BLaER1 treated with 17β-estradiol and CSF1 and Interleukin-3, amounts not matched to agents 10 nM and 100 nM (cell line): ENCODE measurements around the gene AGBL5.

ENCODE experiments used
- H3K27ac ChIP-seq, 11 experiments: shearing (Covaris generic); formaldehyde crosslinking; 2 replicates each; pipeline ENCODE4 v1.8.1; 2022
- H3K27me3 ChIP-seq, 11 experiments: shearing (Covaris generic); formaldehyde crosslinking; 2 replicates each; pipeline ENCODE4 v1.8.1; 2022
- H3K36me3 ChIP-seq, 11 experiments: shearing (Covaris generic); formaldehyde crosslinking; 2 replicates each; pipeline ENCODE4 v1.8.1; 2022
- H3K4me1 ChIP-seq, 10 experiments: shearing (Covaris generic); formaldehyde crosslinking; 2 replicates each; pipeline ENCODE4 v1.8.1; 2022
- H3K4me2 ChIP-seq, 11 experiments: shearing (Covaris generic); formaldehyde crosslinking; 2 replicates each; pipeline ENCODE4 v1.8.1; 2022
- H3K4me3 ChIP-seq, 10 experiments: shearing (Covaris generic); formaldehyde crosslinking; 2 replicates each; pipeline ENCODE4 v1.8.1; 2022
- H3K9ac ChIP-seq, 11 experiments: shearing (Covaris generic); formaldehyde crosslinking; 2 replicates each; pipeline ENCODE4 v1.8.1; 2022
- H3K9me3 ChIP-seq, 11 experiments: shearing (Covaris generic); formaldehyde crosslinking; replicated peaks in 1 of 11; 2 replicates each; pipeline ENCODE4 v1.8.1; 2022
- H4K20me1 ChIP-seq, 11 experiments: shearing (Covaris generic); formaldehyde crosslinking; 2 replicates each; pipeline ENCODE4 v1.8.1; 2022
- Cebpa-rat ChIP-seq, 11 experiments: shearing (Covaris generic); IDR thresholded peaks; 2 replicates each; pipeline ENCODE4 v1.8.1; 2022

The AGBL5 gene

GRCh38 chr2:27032495-27033252, 18.8 kb upstream of the AGBL5 start, which contains the start of gene TMEM214:
TMEM214 (plus strand) TSS chr2:27032965; CDS start chr2:27033016, 51 bp downstream.
- Histone ChIP-seq H3K9ac (peak within 1 kb of the TSS; percentile 82 to 96 (median 91)), H4K20me1 (peaks cover 0 to 70% (median 19%) of the 10 kb centered on the region in 11 experiments; a peak in 12 of 22 replicates), H3K4me2 (peak within 1 kb of the TSS; percentile 91 to 99 (median 97)), H3K4me3 (peak within 1 kb of the TSS; percentile 84 to 96 (median 94)), H3K36me3 (peaks cover 30 to 62% (median 42%) of the 10 kb centered on the region in 11 experiments), H3K27me3 (no peaks in the 10 kb centered on the region), H3K27ac (peak within 1 kb of the TSS; percentile 79 to 90 (median 84)), H3K9me3 (no peaks in the 10 kb centered on the region), H3K4me1 (peaks cover 28 to 46% (median 39%) of the 10 kb centered on the region in 10 experiments)
- no peak for TF ChIP-seq Cebpa-rat (IDR thresholded peaks at IDR 0.05)

GRCh38 chr2:27033253-27033852, 18.1 kb upstream of the AGBL5 start:
- Histone ChIP-seq H3K4me2 (peak overlapping the region; percentile 91 to 99 (median 97)), H3K36me3 (peaks cover 37 to 62% (median 48%) of the 10 kb centered on the region in 11 experiments), H3K27ac (peak overlapping the region; percentile 79 to 90 (median 84)), H3K9ac (peak overlapping the region; percentile 82 to 96 (median 91)), H3K4me3 (peak overlapping the region; percentile 84 to 96 (median 94)), H4K20me1 (peaks cover 0 to 70% (median 20%) of the 10 kb centered on the region in 11 experiments; a peak in 13 of 22 replicates), H3K4me1 (peaks cover 28 to 46% (median 39%) of the 10 kb centered on the region in 10 experiments), H3K27me3 (no peaks in the 10 kb centered on the region), H3K9me3 (no peaks in the 10 kb centered on the region)
- no peak for TF ChIP-seq Cebpa-rat (IDR thresholded peaks at IDR 0.05)

GRCh38 chr2:27038012-27038411, 13.5 kb upstream of the AGBL5 start:
- Histone ChIP-seq H3K4me1 (peaks cover 44 to 64% (median 53%) of the 10 kb centered on the region in 10 experiments), H3K27me3 (no peaks in the 10 kb centered on the region), H3K9ac (peak overlapping the region in 4 of 11 experiments; percentile 18 to 46 (median 20); a peak in 4 of 22 replicates), H3K4me3 (no peak overlapping the region), H3K4me2 (no peak overlapping the region), H3K36me3 (peaks cover 68 to 89% (median 77%) of the 10 kb centered on the region in 11 experiments), H4K20me1 (peaks cover 0 to 93% (median 26%) of the 10 kb centered on the region in 11 experiments; a peak in 14 of 22 replicates), H3K27ac (no peak overlapping the region), H3K9me3 (no peaks in the 10 kb centered on the region)
- TF ChIP-seq Cebpa-rat (IDR thresholded peaks at IDR 0.05), result no peak

GRCh38 chr2:27038631-27039339, 12.7 kb upstream of the AGBL5 start:
- no peak overlapping the region for H3K4me3 ChIP-seq
- H3K27me3 ChIP-seq, result no peaks in the 10 kb centered on the region
- no peak overlapping the region for H3K9ac ChIP-seq
- H3K27ac ChIP-seq, result no peak overlapping the region
- H3K4me1 ChIP-seq, result peaks cover 38 to 60% (median 47%) of the 10 kb centered on the region in 10 experiments
- H3K9me3 ChIP-seq, result no peaks in the 10 kb centered on the region
- peaks cover 68 to 94% (median 82%) of the 10 kb centered on the region in 11 experiments for H3K36me3 ChIP-seq
- H4K20me1 ChIP-seq, result peaks cover 0 to 89% (median 23%) of the 10 kb centered on the region in 11 experiments; a peak in 14 of 22 replicates
- no peak overlapping the region for H3K4me2 ChIP-seq
- TF ChIP-seq Cebpa-rat (IDR thresholded peaks at IDR 0.05), result no peak

GRCh38 chr2:27039426-27039825, 12.0 kb upstream of the AGBL5 start:
- no peaks in the 10 kb centered on the region for H3K27me3 ChIP-seq
- H3K9ac ChIP-seq, result 0 out of 22 replicates have a peak overlapping the region, but pooled peaks of 1 of the 11 experiments have one; percentile 10
- H3K27ac ChIP-seq, result no peak overlapping the region
- peak overlapping the region in 2 of 11 experiments; percentile 22 to 66; a peak in 2 of 22 replicates for H3K4me2 ChIP-seq
- peaks cover 32 to 54% (median 41%) of the 10 kb centered on the region in 10 experiments for H3K4me1 ChIP-seq
- H3K4me3 ChIP-seq, result no peak overlapping the region
- peaks cover 68 to 89% (median 81%) of the 10 kb centered on the region in 11 experiments for H3K36me3 ChIP-seq
- H3K9me3 ChIP-seq, result no peaks in the 10 kb centered on the region
- TF ChIP-seq Cebpa-rat (IDR thresholded peaks at IDR 0.05), result no peak
- H4K20me1 ChIP-seq, result peaks cover 0 to 83% (median 20%) of the 10 kb centered on the region in 11 experiments; a peak in 12 of 22 replicates

- H3K4me1 ChIP-seq, result peaks cover 29 to 49% (median 38%) of the 10 kb centered on the region in 10 experiments
- peak overlapping the region in 1 of 11 experiments; percentile 29; a peak in 1 of 22 replicates for H3K9ac ChIP-seq
- TF ChIP-seq Cebpa-rat (IDR thresholded peaks at IDR 0.05), result no peak
- H3K27me3 ChIP-seq, result no peaks in the 10 kb centered on the region
- H3K4me2 ChIP-seq, result peak overlapping the region in 4 of 11 experiments; percentile 22 to 66 (median 61); a peak in 3 of 22 replicates
- H3K27ac ChIP-seq, result no peak overlapping the region
- no peak overlapping the region for H3K4me3 ChIP-seq
- H3K9me3 ChIP-seq, result no peaks in the 10 kb centered on the region
- peaks cover 0 to 80% (median 20%) of the 10 kb centered on the region in 11 experiments; a peak in 12 of 22 replicates for H4K20me1 ChIP-seq
- H3K36me3 ChIP-seq, result peaks cover 67 to 85% (median 79%) of the 10 kb centered on the region in 11 experiments
Measured at GRCh38 chr2:27039871-27040270, 11.6 kb upstream of the AGBL5 start.

- no peaks in the 10 kb centered on the region for H3K9me3 ChIP-seq
- no peaks in the 10 kb centered on the region for H3K27me3 ChIP-seq
- TF ChIP-seq Cebpa-rat (IDR thresholded peaks at IDR 0.05), result no peak
- H4K20me1 ChIP-seq, result peaks cover 0 to 76% (median 20%) of the 10 kb centered on the region in 11 experiments; a peak in 12 of 22 replicates
- no peak overlapping the region for H3K4me3 ChIP-seq
- H3K36me3 ChIP-seq, result peaks cover 63 to 81% (median 75%) of the 10 kb centered on the region in 11 experiments
- H3K4me1 ChIP-seq, result peaks cover 28 to 45% (median 37%) of the 10 kb centered on the region in 10 experiments
- no peak overlapping the region for H3K27ac ChIP-seq
- H3K4me2 ChIP-seq, result peak overlapping the region in 6 of 11 experiments; percentile 42 to 70 (median 63); a peak in 9 of 22 replicates
- H3K9ac ChIP-seq, result peak overlapping the region in 1 of 11 experiments; percentile 29; a peak in 2 of 22 replicates
Measured at GRCh38 chr2:27040282-27040681, 11.2 kb upstream of the AGBL5 start.

GRCh38 chr2:27041752-27042151, 9.7 kb upstream of the AGBL5 start:
- no peaks in the 10 kb centered on the region for H3K9me3 ChIP-seq
- H3K4me1 ChIP-seq, result peaks cover 26 to 41% (median 34%) of the 10 kb centered on the region in 10 experiments
- peak overlapping the region; percentile 38 to 70 (median 54) for H3K4me2 ChIP-seq
- peak overlapping the region in 6 of 11 experiments; percentile 17 to 40 (median 34); a peak in 8 of 22 replicates for H3K27ac ChIP-seq
- H3K27me3 ChIP-seq, result no peaks in the 10 kb centered on the region
- H3K4me3 ChIP-seq, result no peak overlapping the region
- TF ChIP-seq Cebpa-rat (IDR thresholded peaks at IDR 0.05), result no peak
- H4K20me1 ChIP-seq, result peaks cover 0 to 61% (median 10%) of the 10 kb centered on the region in 11 experiments; a peak in 12 of 22 replicates
- peaks cover 49 to 66% (median 60%) of the 10 kb centered on the region in 11 experiments for H3K36me3 ChIP-seq
- peak overlapping the region in 4 of 11 experiments; percentile 7 to 18 (median 12); a peak in 5 of 22 replicates for H3K9ac ChIP-seq
